HEK293 (cell line): ENCODE data around the gene RRAGC.
A peak's percentile ranks its signal among the peaks of the same experiment; 100 is the strongest.

ENCODE experiments used
- GLIS2 ChIP-seq: fragments of 450-650 bp; formaldehyde crosslinking; IDR thresholded peaks from 2 replicates; pipeline ENCODE4 v1.5.1; 2016; ENCODE audit warnings: missing biosample characterization, missing genetic modification characterization
- HIC1 ChIP-seq: fragments of 450-650 bp; formaldehyde crosslinking; IDR thresholded peaks from 2 replicates; pipeline ENCODE4 v1.5.1; 2016; ENCODE audit warnings: missing biosample characterization, missing genetic modification characterization
- KLF1 ChIP-seq: fragments of 450-650 bp; formaldehyde crosslinking; IDR thresholded peaks from 2 replicates; pipeline ENCODE4 v1.5.1; 2016; ENCODE audit warnings: missing biosample characterization, missing genetic modification characterization
- KLF17 ChIP-seq: fragments of 450-650 bp; formaldehyde crosslinking; IDR thresholded peaks from 2 replicates; pipeline ENCODE4 v1.5.1; 2016; ENCODE audit warnings: missing biosample characterization, missing genetic modification characterization
- KLF9 ChIP-seq: fragments of 450-650 bp; formaldehyde crosslinking; IDR thresholded peaks from 2 replicates; pipeline ENCODE4 v1.5.1; 2016; ENCODE audit warnings: missing biosample characterization, missing genetic modification characterization, low read depth
- PRDM1 ChIP-seq: fragments of 450-650 bp; formaldehyde crosslinking; IDR thresholded peaks from 2 replicates; pipeline ENCODE4; 2016; ENCODE audit warnings: missing biosample characterization, missing genetic modification characterization
- PRDM10 ChIP-seq: fragments of 450-650 bp; formaldehyde crosslinking; IDR thresholded peaks from 2 replicates; pipeline ENCODE4 v1.5.1; 2016; ENCODE audit warnings: missing biosample characterization, missing genetic modification characterization
- SP2 ChIP-seq: fragments of 450-650 bp; formaldehyde crosslinking; IDR thresholded peaks from 2 replicates; pipeline ENCODE4 v1.5.1; 2016; ENCODE audit warnings: missing biosample characterization, missing genetic modification characterization
- SP7 ChIP-seq: fragments of 450-650 bp; formaldehyde crosslinking; IDR thresholded peaks from 2 replicates; pipeline ENCODE4 v1.5.1; 2016; ENCODE audit warnings: missing biosample characterization, missing genetic modification characterization
- YY1 ChIP-seq: fragments of 450-650 bp; formaldehyde crosslinking; IDR thresholded peaks from 2 replicates; pipeline ENCODE4 v1.5.1; 2018; ENCODE audit warnings: missing biosample characterization, missing genetic modification characterization
- ZBTB10 ChIP-seq: fragments of 450-650 bp; formaldehyde crosslinking; IDR thresholded peaks from 2 replicates; pipeline ENCODE4 v1.5.1; 2016; ENCODE audit warnings: missing biosample characterization, missing genetic modification characterization
- ZBTB17 ChIP-seq: fragments of 450-650 bp; formaldehyde crosslinking; IDR thresholded peaks from 2 replicates; pipeline ENCODE4 v1.5.1; 2016; ENCODE audit warnings: missing biosample characterization, missing genetic modification characterization
- ZBTB20 ChIP-seq: fragments of 450-650 bp; formaldehyde crosslinking; IDR thresholded peaks from 2 replicates; pipeline ENCODE4 v1.5.1; 2016; ENCODE audit warnings: missing biosample characterization, missing genetic modification characterization
- ZBTB26 ChIP-seq: fragments of 450-650 bp; formaldehyde crosslinking; optimal IDR thresholded peaks from 2 replicates; pipeline ENCODE3; 2016; ENCODE audit warnings: missing biosample characterization, mild to moderate bottlenecking, missing genetic modification characterization
- ZBTB7A ChIP-seq: fragments of 450-650 bp; formaldehyde crosslinking; IDR thresholded peaks from 2 replicates; pipeline ENCODE4 v1.5.1; 2016; ENCODE audit warnings: low read depth, missing biosample characterization, missing genetic modification characterization
- ZFHX2 ChIP-seq: fragments of 450-650 bp; formaldehyde crosslinking; conservative IDR thresholded peaks from 2 replicates; pipeline ENCODE4 v1.5.1; 2016; ENCODE audit warnings: missing biosample characterization, missing genetic modification characterization
- ZFP3 ChIP-seq: fragments of 450-650 bp; formaldehyde crosslinking; IDR thresholded peaks from 2 replicates; pipeline ENCODE4 v1.5.1; 2016; ENCODE audit warnings: low read depth, missing biosample characterization, missing genetic modification characterization
- ZFP37 ChIP-seq: fragments of 450-650 bp; formaldehyde crosslinking; IDR thresholded peaks from 2 replicates; pipeline ENCODE4 v1.5.1; 2016; ENCODE audit warnings: missing biosample characterization, missing genetic modification characterization
- ZFP41 ChIP-seq: fragments of 450-650 bp; formaldehyde crosslinking; IDR thresholded peaks from 2 replicates; pipeline ENCODE4 v1.5.1; 2016; ENCODE audit warnings: missing biosample characterization, missing genetic modification characterization, borderline replicate concordance
- ZNF18 ChIP-seq: fragments of 450-650 bp; formaldehyde crosslinking; IDR thresholded peaks from 2 replicates; pipeline ENCODE4 v1.5.1; 2016; ENCODE audit warnings: missing biosample characterization, missing genetic modification characterization
- ZNF501 ChIP-seq: fragments of 450-650 bp; formaldehyde crosslinking; IDR thresholded peaks from 2 replicates; pipeline ENCODE4 v1.5.1; 2016; ENCODE audit warnings: missing biosample characterization, missing genetic modification characterization
- ZNF639 ChIP-seq: fragments of 450-650 bp; formaldehyde crosslinking; IDR thresholded peaks from 2 replicates; pipeline ENCODE4 v1.5.1; 2016; ENCODE audit warnings: missing biosample characterization, missing genetic modification characterization
- ZNF660 ChIP-seq: fragments of 450-650 bp; IDR thresholded peaks from 2 replicates; pipeline ENCODE4 v1.5.1; 2018; ENCODE audit warnings: missing biosample characterization, mild to moderate bottlenecking, missing genetic modification characterization
- ZNF791 ChIP-seq: fragments of 450-650 bp; formaldehyde crosslinking; IDR thresholded peaks from 2 replicates; pipeline ENCODE4 v1.5.1; 2016; ENCODE audit warnings: missing biosample characterization, missing genetic modification characterization
- ZXDB ChIP-seq: fragments of 450-650 bp; formaldehyde crosslinking; IDR thresholded peaks from 2 replicates; pipeline ENCODE4 v1.5.1; 2016; ENCODE audit warnings: missing biosample characterization, missing genetic modification characterization

The RRAGC gene

GRCh38 chr1:38858833-38859560, 575 bp downstream of the RRAGC start (continued):
- peak; percentile 97 for TF ChIP-seq KLF1
- no peak for TF ChIP-seq YY1 (tag by site-specific recombination)
- peak; percentile 46; the same call in 1 of the 2 replicates for TF ChIP-seq ZNF660 (tag by site-specific recombination)
- TF ChIP-seq KLF9 (tag by site-specific recombination) = peak; percentile 63; the same call in 1 of the 2 replicates
- peak; percentile 78 for TF ChIP-seq ZBTB26 (tag by site-specific recombination)
- TF ChIP-seq ZBTB20 (tag by site-specific recombination) = peak; percentile 98
- TF ChIP-seq KLF17 (tag by site-specific recombination) = no peak
- TF ChIP-seq ZFP37 (tag by site-specific recombination) = 0 out of 2 replicates have a peak, but pooled peaks have one; percentile 56
- TF ChIP-seq ZFHX2 (tag by site-specific recombination) = no peak
- 0 out of 2 replicates have a peak, but pooled peaks have one; percentile 14 for TF ChIP-seq SP7
- TF ChIP-seq ZNF791 (tag by site-specific recombination) = no peak
- TF ChIP-seq ZFP3 = no peak
- TF ChIP-seq ZBTB17 (tag by site-specific recombination) = 0 out of 2 replicates have a peak, but pooled peaks have one; percentile 18
- peak; percentile 17; the same call in 1 of the 2 replicates for TF ChIP-seq ZNF501 (tag by site-specific recombination)
- peak; percentile 61 for TF ChIP-seq PRDM10 (tag by site-specific recombination)
- TF ChIP-seq ZBTB7A (tag by site-specific recombination) = 0 out of 2 replicates have a peak, but pooled peaks have one; percentile 56
- TF ChIP-seq ZNF18 (tag by site-specific recombination) = peak; percentile 89
- peak; percentile 81 for TF ChIP-seq SP2 (tag by site-specific recombination)
- TF ChIP-seq ZBTB10 (tag by site-specific recombination) = 0 out of 2 replicates have a peak, but pooled peaks have one; percentile 34
- TF ChIP-seq PRDM1 = peak; percentile 57
- TF ChIP-seq ZNF639 (tag by site-specific recombination) = no peak
- TF ChIP-seq ZFP41 (tag by site-specific recombination) = no peak
- TF ChIP-seq GLIS2 (tag by site-specific recombination) = peak; percentile 69; the same call in 1 of the 2 replicates
- TF ChIP-seq HIC1 (tag by site-specific recombination) = peak; percentile 88
- 0 out of 2 replicates have a peak, but pooled peaks have one; percentile 34 for TF ChIP-seq ZXDB (tag by site-specific recombination)
